H1 (cell line): ENCODE data around the gene CFHR3. TPM values are rescaled to one million over a fixed set of nuclear protein-coding genes. Genes with fewer than 3 reads are reported as not detected.
"Not testable (repeated sequence)": the region's sequence is repeated elsewhere in the genome, so short reads cannot be mapped to it uniquely, and the experiment has no call there.

ENCODE experiments used
- CTCF ChIA-PET: fragments of 300-600 bp; sonication (Branson Sonifier 250); formaldehyde crosslinking; loops from one replicate; lab custom pipeline; 2021; ENCODE audit not compliant: partially characterized antibody; lab: Charles Lee
- POLR2A ChIA-PET: fragments of 300-600 bp; sonication (Branson Sonifier 250); formaldehyde crosslinking; loops from one replicate; lab custom pipeline; 2021; ENCODE audit warnings: inconsistent platforms; ENCODE audit not compliant: partially characterized antibody; lab: Charles Lee
- DNase-seq, 2 experiments: peaks; one replicate each; pipeline versions ENCODE4 v3.0.0 to v3.0.0-alpha.2; 2010 to 2022; ENCODE audit warnings: low spot score in 2 of 2, low read depth in 1 of 2, mixed read lengths in 1 of 2
- FAIRE-seq: peaks from 2 replicates; lab custom pipeline; 2011; peaks lifted over from hg19 to GRCh38; lab: Jason Lieb, UNC
- H2AFZ ChIP-seq: 2 replicates; pipeline ENCODE4 v1.8.1; 2012; ENCODE audit warnings: low read length, inconsistent platforms
- H2AK5ac ChIP-seq: 2 replicates; pipeline ENCODE4 v1.6.1; 2013; ENCODE audit warnings: low read depth, low read length
- H2BK120ac ChIP-seq: replicated peaks from 2 replicates; pipeline ENCODE3; 2013; ENCODE audit warnings: low read depth, low read length, inconsistent platforms
- H2BK12ac ChIP-seq: 2 replicates; pipeline ENCODE4 v1.6.1; 2013; ENCODE audit warnings: low read depth, low read length
- H2BK15ac ChIP-seq: 2 replicates; pipeline ENCODE4 v1.6.1; 2013; ENCODE audit warnings: low read length
- H2BK20ac ChIP-seq: 2 replicates; pipeline ENCODE4 v1.6.1; 2013; ENCODE audit warnings: low read length
- H2BK5ac ChIP-seq: 2 replicates; pipeline ENCODE4 v1.6.1; 2013; ENCODE audit warnings: low read depth, low read length
- H3K14ac ChIP-seq: 2 replicates; pipeline ENCODE4 v1.6.1; 2013; ENCODE audit warnings: inconsistent platforms; ENCODE audit not compliant: insufficient read length
- H3K18ac ChIP-seq: 2 replicates; pipeline ENCODE4 v1.6.1; 2013; ENCODE audit warnings: low read length; ENCODE audit errors: extremely low read depth
- H3K23ac ChIP-seq: 2 replicates; pipeline ENCODE4 v1.6.1; 2013; ENCODE audit warnings: inconsistent platforms; ENCODE audit not compliant: insufficient read length
- H3K23me2 ChIP-seq: 2 replicates; pipeline ENCODE4 v1.6.1; 2013; ENCODE audit warnings: low read depth, low read length
- H3K27ac ChIP-seq: 2 replicates; pipeline ENCODE4 v1.6.1; 2011; ENCODE audit warnings: low read depth, low read length, inconsistent platforms
- H3K27me3 ChIP-seq, 4 experiments: replicated peaks in 1 of 4; 1 replicate in 1 of 4; 2 replicates in 3 of 4; pipeline versions ENCODE4 v1.6.1 to v1.8.1; 2011 to 2013; ENCODE audit warnings: low read length in 3 of 4, mild to moderate bottlenecking in 3 of 4, inconsistent platforms in 2 of 4, mixed read lengths in 2 of 4, moderate library complexity in 1 of 4; ENCODE audit not compliant: control insufficient read depth in 3 of 4, insufficient read depth in 3 of 4; ENCODE audit errors: extremely low read depth in 1 of 4
- H3K36me3 ChIP-seq, 4 experiments: 2 replicates each; pipeline versions ENCODE4 v1.6.1 to v1.8.1; 2011 to 2013; ENCODE audit warnings: mild to moderate bottlenecking in 4 of 4, low read length in 3 of 4, moderate library complexity in 2 of 4, control low read depth in 1 of 4, inconsistent platforms in 1 of 4; ENCODE audit not compliant: insufficient read depth in 4 of 4, control insufficient read depth in 2 of 4
- H3K4ac ChIP-seq: replicated peaks from 2 replicates; pipeline ENCODE3; 2013; ENCODE audit warnings: low read length, low read depth, mixed read lengths, inconsistent platforms; ENCODE audit not compliant: insufficient read length
- H3K4me1 ChIP-seq, 4 experiments: replicated peaks in 1 of 4; 1 replicate in 1 of 4; 2 replicates in 3 of 4; pipeline versions ENCODE4 v1.6.1 to v1.8.1; 2011 to 2013; ENCODE audit warnings: low read length in 3 of 4, inconsistent platforms in 2 of 4, mixed read lengths in 1 of 4; ENCODE audit not compliant: insufficient read depth in 4 of 4, control insufficient read depth in 3 of 4
- H3K4me2 ChIP-seq, 2 experiments: 2 replicates each; pipeline versions ENCODE4 v1.6.1 to v1.8.1; 2011 to 2013; ENCODE audit warnings: low read depth in 2 of 2, low read length in 2 of 2, control low read depth in 1 of 2, inconsistent platforms in 1 of 2, mild to moderate bottlenecking in 1 of 2; ENCODE audit not compliant: insufficient read depth in 1 of 2
- H3K4me3 ChIP-seq, 4 experiments: fragments of 200-600, 300-600 bp in 1 of 4; sonication (generic), shearing (Covaris generic), sonication (Bioruptor Twin) in 1 of 4; 2 replicates each; pipeline versions ENCODE4 v1.5.1 to v1.8.1; 2011 to 2016; ENCODE audit warnings: low read length in 4 of 4, low read depth in 3 of 4, control low read depth in 2 of 4, inconsistent platforms in 2 of 4, mild to moderate bottlenecking in 2 of 4, mixed read lengths in 1 of 4, moderate library complexity in 1 of 4; ENCODE audit not compliant: insufficient read depth in 2 of 4; ENCODE audit errors: extremely low read depth in 1 of 4
- H3K56ac ChIP-seq: replicated peaks from 2 replicates; pipeline ENCODE3; 2013; ENCODE audit warnings: low read depth, mild to moderate bottlenecking, mixed read lengths, low read length, inconsistent platforms; ENCODE audit not compliant: insufficient read length
- H3K79me1 ChIP-seq: 2 replicates; pipeline ENCODE4 v1.6.1; 2013; ENCODE audit warnings: low read depth, low read length, control low read depth
- H3K79me2 ChIP-seq, 2 experiments: 2 replicates each; pipeline versions ENCODE4 v1.6.1 to v1.8.1; 2012 to 2013; ENCODE audit warnings: low read length in 2 of 2, mild to moderate bottlenecking in 2 of 2, inconsistent platforms in 1 of 2; ENCODE audit not compliant: insufficient read depth in 2 of 2, control insufficient read depth in 1 of 2
- H3K9ac ChIP-seq, 4 experiments: replicated peaks in 1 of 4; 1 replicate in 1 of 4; 2 replicates in 3 of 4; pipeline versions ENCODE4 v1.6.1 to v1.8.1; 2011 to 2013; ENCODE audit warnings: low read depth in 3 of 4, low read length in 3 of 4, control low read depth in 2 of 4, mild to moderate bottlenecking in 2 of 4, moderate library complexity in 2 of 4, inconsistent platforms in 1 of 4; ENCODE audit errors: extremely low read depth in 1 of 4
- H3K9me3 ChIP-seq, 2 experiments: 2 replicates each; pipeline versions ENCODE4 v1.6.1 to v1.8.1; 2012 to 2013; ENCODE audit warnings: mild to moderate bottlenecking in 2 of 2, moderate library complexity in 2 of 2, control low read depth in 1 of 2, inconsistent platforms in 1 of 2, low read depth in 1 of 2, low read length in 1 of 2, mixed read lengths in 1 of 2; ENCODE audit not compliant: insufficient read depth in 2 of 2
- H4K20me1 ChIP-seq, 2 experiments: replicated peaks in 1 of 2; 2 replicates each; pipeline versions ENCODE3 to v1.8.1; 2011 to 2013; ENCODE audit warnings: inconsistent platforms in 2 of 2, low read length in 2 of 2, mild to moderate bottlenecking in 1 of 2; ENCODE audit not compliant: insufficient read depth in 2 of 2, control insufficient read depth in 1 of 2
- H4K5ac ChIP-seq: 2 replicates; pipeline ENCODE4 v1.6.1; 2013; ENCODE audit warnings: low read length, low read depth, mixed read lengths, inconsistent platforms; ENCODE audit not compliant: insufficient read length
- H4K8ac ChIP-seq: 2 replicates; pipeline ENCODE4 v1.8.0; 2013; ENCODE audit warnings: mild to moderate bottlenecking, moderate library complexity, low read length, inconsistent platforms; ENCODE audit not compliant: insufficient read depth; ENCODE audit errors: extremely low read depth
- H4K91ac ChIP-seq: replicated peaks from 2 replicates; pipeline ENCODE3; 2013; ENCODE audit warnings: low read length, mixed read lengths, inconsistent platforms; ENCODE audit not compliant: insufficient read length
- WGBS, 2 experiments: shearing (Covaris generic) in 1 of 2; methylation state at CpG; one replicate each; pipeline versions ENCODE4 v1.1.6 to v1.1.7; 2013 to 2015; ENCODE audit warnings: low lambda C conversion rate in 2 of 2, mixed read lengths in 2 of 2, inconsistent platforms in 1 of 2, low coverage in 1 of 2, missing lambda C conversion rate in 1 of 2; ENCODE audit not compliant: insufficient replicate concordance in 2 of 2, insufficient coverage in 1 of 2, insufficient read length in 1 of 2; ENCODE audit errors: extremely low coverage in 1 of 2, missing lambda C conversion rate in 1 of 2; 5-methylcytosine and 5-hydroxymethylcytosine counted together
- polyA plus RNA-seq, 7 experiments: library from polyadenylated mRNA; depleted of rRNA in 3 of 7; stranded (reverse) in 5 of 7; unstranded in 2 of 7; fragments of >200 nt in 5 of 7; fragments of 200-250 nt in 2 of 7; gene quantifications; 1 replicate in 5 of 7; 2 replicates in 1 of 7; 4 replicates in 1 of 7; pipeline versions ENCODE4 v1.2.1 to v1.2.3, GENCODE V29; 2011 to 2013; ENCODE audit warnings: missing spikeins in 2 of 7, mixed read lengths in 2 of 7
- total RNA-seq: library from RNA; stranded (reverse); fragmentation: NEBNext Ultra II Directional; extraction: Animal tissue kit (Norgen Biotek cat#: 25700); gene quantifications from 2 replicates; pipeline ENCODE4 v1.2.1, GENCODE V29; 2021

The CFHR3 gene
- total and polyA plus RNA-seq, 2 of the 8 experiments (the other 6 are each of a cell fraction or from before 2014, with no cell fraction given), result 0.20 to 0.52 TPM

DNA sequence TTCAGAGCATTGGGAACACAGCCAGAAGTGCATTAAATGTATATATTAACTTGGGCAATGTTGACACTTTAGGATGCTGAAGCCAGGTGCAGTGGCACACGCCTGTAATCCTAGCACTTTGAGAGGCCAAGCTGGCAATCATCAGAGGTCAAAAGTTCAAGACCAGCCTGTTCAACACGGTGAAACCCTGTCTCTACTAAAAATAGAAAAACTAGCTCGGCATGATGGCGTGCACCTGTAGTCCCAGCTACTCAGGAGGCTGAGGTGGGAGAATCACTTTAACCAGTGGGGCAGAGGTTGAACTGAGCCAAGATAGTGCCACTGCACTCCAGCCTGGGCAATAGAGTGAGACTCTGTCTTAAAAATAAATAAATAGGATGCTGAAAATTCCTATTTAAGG lies 19.5 kb downstream of the CFHR3 start:
- POLR2A ChIA-PET, result not testable (repeated sequence)
- 96% methylated on average over 4 of the region's 4 CpGs; no CpG with 5 or more reads in 1 of the 2 experiments for WGBS, 2 experiments

More for the DNA sequence above, 19.5 kb downstream of the CFHR3 start:
- H2BK15ac ChIP-seq, H2BK20ac ChIP-seq, H3K14ac ChIP-seq, H3K23me2 ChIP-seq, CTCF ChIA-PET, H3K4me3 ChIP-seq, H2AFZ ChIP-seq, H2BK5ac ChIP-seq, H2BK120ac ChIP-seq, H3K27ac ChIP-seq, H4K5ac ChIP-seq, H4K20me1 ChIP-seq, H3K36me3 ChIP-seq, DNase-seq, H4K91ac ChIP-seq, H3K27me3 ChIP-seq, H2BK12ac ChIP-seq, H3K79me1 ChIP-seq, H3K9ac ChIP-seq, H3K4me2 ChIP-seq, H4K8ac ChIP-seq, H3K18ac ChIP-seq, H3K56ac ChIP-seq, H2AK5ac ChIP-seq, H3K9me3 ChIP-seq, H3K23ac ChIP-seq, FAIRE-seq, H3K4ac ChIP-seq, H3K79me2 ChIP-seq, H3K4me1 ChIP-seq: not testable (repeated sequence)
